Thyroid gland (tissue), 4 donors: ENCODE data around the gene TPK1.

Experiments
- CTCF ChIP-seq, 6 experiments: fragments of 200-600 bp in 3 of 6; fragments of 450-650 bp in 3 of 6; sonication (generic) in 3 of 6; IDR thresholded peaks; one replicate each; pipeline ENCODE4 v1.5.1; 2016 to 2019; ENCODE audit warnings: antibody characterized with exemption in 6 of 6, mild to moderate bottlenecking in 2 of 6, inconsistent platforms in 1 of 6, moderate library complexity in 1 of 6
- POLR2A ChIP-seq, 2 donors: fragments of 450-650 bp; IDR thresholded peaks; one replicate each; pipeline ENCODE4 v1.6.1; 2017; ENCODE audit warnings: antibody characterized with exemption in 2 of 2, mild to moderate bottlenecking in 2 of 2, moderate library complexity in 1 of 2

DNA sequence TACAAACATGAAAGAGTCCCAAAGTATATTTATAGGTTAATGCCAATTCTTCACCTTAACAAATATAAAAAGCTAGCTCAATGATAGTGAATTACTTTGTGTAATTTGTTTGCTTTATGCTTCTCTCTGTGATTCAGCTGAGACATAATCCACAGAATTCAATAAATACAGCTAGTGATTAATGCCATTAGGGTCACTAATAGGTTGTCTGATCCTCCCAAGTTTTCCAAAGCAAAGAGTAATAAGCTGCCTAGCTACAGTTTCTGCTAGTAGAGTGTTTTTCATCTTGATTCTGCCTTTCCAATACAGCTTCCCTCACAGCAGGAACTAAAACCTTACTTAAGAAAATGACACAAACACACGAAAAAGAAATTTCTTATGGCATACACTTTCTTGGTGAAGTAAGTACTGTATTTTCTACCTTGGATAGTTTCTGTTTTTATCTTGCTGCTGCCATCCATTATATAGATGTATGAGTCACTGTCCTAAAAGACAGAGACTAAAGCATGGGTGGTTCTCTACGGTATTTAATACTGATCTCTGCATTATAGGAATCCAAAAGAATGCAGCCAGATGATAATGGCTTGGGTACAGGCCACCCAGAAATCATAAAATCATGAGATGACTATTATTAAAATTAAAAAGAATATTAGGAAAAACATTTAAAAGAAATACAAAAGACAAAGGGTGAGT, 170.0 kb downstream of the TPK1 start:
- TF ChIP-seq POLR2A (IDR thresholded peaks at IDR 0.05), result no peak
- no peak for TF ChIP-seq CTCF (IDR thresholded peaks at IDR 0.05)
